PC-9 (cell line): Measurements from ENCODE around the gene EXOSC6. TPM values are rescaled to one million over a fixed set of nuclear protein-coding genes. Genes with fewer than 3 reads are reported as not detected.
"Not testable (repeated sequence)": the region's sequence is repeated elsewhere in the genome, so short reads cannot be mapped to it uniquely, and the experiment has no call there.

Experiments
- BruUV-seq: library from RNA; stranded (reverse); fragments of 400-500 nt; replicated peaks from 2 replicates; lab custom pipeline; 2021; lab: Mats Ljungman, UMichigan
- CTCF ChIA-PET: fragments of 300-600 bp; sonication (Branson Sonifier 250); formaldehyde crosslinking; loops from one replicate; lab custom pipeline; 2022; ENCODE audit warnings: antibody characterized with exemption; lab: Charles Lee
- POLR2A ChIA-PET: fragments of 300-600 bp; sonication (Branson Sonifier 250); formaldehyde crosslinking; loops from one replicate; lab custom pipeline; 2022; ENCODE audit warnings: antibody characterized with exemption; ENCODE audit not compliant: unreplicated experiment; lab: Charles Lee
- DNase-seq, 2 experiments: peaks; one replicate each; pipeline versions ENCODE4 v3.0.0 to v3.0.0-alpha.2; 2015 to 2022; ENCODE audit warnings: mixed read lengths in 1 of 2
- H2AFZ ChIP-seq: fragments of 200-600 bp; sonication (generic); 2 replicates; pipeline ENCODE4 v1.8.1; 2017; ENCODE audit warnings: antibody characterized with exemption
- H3F3A ChIP-seq: fragments of 200-600 bp; sonication (generic); 2 replicates; pipeline ENCODE4 v1.8.1; 2017; ENCODE audit warnings: antibody characterized with exemption, mild to moderate bottlenecking, low read depth; ENCODE audit not compliant: insufficient read depth
- H3K27ac ChIP-seq: fragments of 200-600 bp; sonication (generic); 2 replicates; pipeline ENCODE4 v1.6.1; 2016; ENCODE audit warnings: mixed run types
- H3K27me3 ChIP-seq: fragments of 200-600 bp; sonication (generic); 2 replicates; pipeline ENCODE4 v1.6.1; 2016; ENCODE audit warnings: low read depth, mixed run types; ENCODE audit not compliant: insufficient read depth
- H3K36me3 ChIP-seq: fragments of 200-600 bp; sonication (generic); 2 replicates; pipeline ENCODE4 v1.6.1; 2016; ENCODE audit warnings: low read depth, mixed run types
- H3K4me1 ChIP-seq: fragments of 200-600 bp; sonication (generic); replicated peaks from 2 replicates; pipeline ENCODE4 v1.6.1; 2016; ENCODE audit warnings: mixed run types; ENCODE audit not compliant: insufficient read depth
- H3K4me2 ChIP-seq: fragments of 200-600 bp; sonication (generic); 2 replicates; pipeline ENCODE4 v1.6.1; 2017; ENCODE audit warnings: mixed run types
- H3K4me3 ChIP-seq: fragments of 200-600 bp; sonication (generic); 2 replicates; pipeline ENCODE4 v1.6.1; 2016; ENCODE audit warnings: mixed run types
- H3K79me2 ChIP-seq: fragments of 200-600 bp; sonication (generic); 2 replicates; pipeline ENCODE4 v1.6.1; 2017; ENCODE audit warnings: low read depth, mixed run types
- H3K9me2 ChIP-seq: fragments of 200-600 bp; sonication (generic); 2 replicates; pipeline ENCODE4 v1.8.1; 2017; ENCODE audit warnings: mild to moderate bottlenecking; ENCODE audit not compliant: insufficient read depth
- H3K9me3 ChIP-seq: fragments of 200-600 bp; sonication (generic); 2 replicates; pipeline ENCODE4 v1.8.1; 2016; ENCODE audit warnings: low read depth; ENCODE audit not compliant: insufficient read depth
- H4K20me1 ChIP-seq: fragments of 200-600 bp; sonication (generic); 2 replicates; pipeline ENCODE4 v1.8.1; 2017; ENCODE audit not compliant: insufficient read depth
- intact Hi-C: fragments of 100-400 bp; cut with micrococcal nuclease; formaldehyde crosslinking; loops from one replicate; pipeline ENCODE4 v1.10.0; 2022; ENCODE audit not compliant: unreplicated experiment
- total RNA-seq: library from RNA; stranded (reverse); gene quantifications from 2 replicates; pipeline ENCODE4 v1.2.3, GENCODE V29; 2021

EXOSC6 gene
- total RNA-seq, 1 experiment from 2014 or later: 16.5 TPM

DNA sequence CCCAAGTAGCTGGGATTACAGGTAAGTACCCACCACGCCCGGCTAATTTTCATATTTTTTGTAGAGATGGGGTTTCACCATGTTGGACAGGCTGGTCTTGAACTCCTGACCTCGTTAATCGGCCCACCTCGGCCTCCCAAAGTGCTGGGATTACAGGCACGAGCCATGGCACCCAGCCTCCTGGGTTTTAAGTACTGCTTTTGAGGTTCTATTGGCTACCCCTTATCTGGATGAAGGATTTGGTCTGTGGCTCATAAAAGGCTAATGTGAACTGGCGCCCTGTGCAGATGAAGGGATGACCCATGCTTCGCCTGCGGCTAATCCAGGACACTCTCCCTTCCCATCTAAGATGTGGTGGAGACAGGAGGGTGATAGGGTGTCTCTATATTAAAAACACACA, 52.6 kb downstream of the EXOSC6 start:
- H3K9me2 ChIP-seq, H4K20me1 ChIP-seq, BruUV-seq, DNase-seq, H3K4me3 ChIP-seq, H3K36me3 ChIP-seq, CTCF ChIA-PET, H3F3A ChIP-seq, H3K4me1 ChIP-seq, H2AFZ ChIP-seq, H3K27ac ChIP-seq, POLR2A ChIA-PET, intact Hi-C loops, H3K9me3 ChIP-seq, H3K4me2 ChIP-seq, H3K27me3 ChIP-seq, H3K79me2 ChIP-seq: not testable (repeated sequence)

DNA sequence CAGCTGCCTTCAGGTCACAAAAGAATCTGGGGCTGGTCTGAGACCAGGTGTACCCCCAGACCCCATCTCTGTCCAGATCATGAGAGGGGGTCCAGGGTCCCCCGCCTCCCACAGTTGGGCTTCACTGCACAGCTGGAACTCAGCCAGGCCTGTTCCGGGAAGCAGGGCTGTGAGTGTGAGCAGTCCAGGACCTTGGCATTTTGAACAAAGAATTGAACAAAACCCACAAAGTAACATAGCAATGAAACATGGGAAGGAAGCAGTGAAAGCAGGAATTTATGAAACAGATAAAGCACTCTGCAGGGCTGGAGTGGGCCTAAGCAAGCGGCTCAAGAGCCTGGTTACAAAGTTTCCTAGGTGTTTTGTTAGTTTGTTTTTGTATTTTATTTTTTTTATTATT, 53.1 kb downstream of the EXOSC6 start:
- CTCF ChIA-PET, H3K9me3 ChIP-seq, intact Hi-C loops, BruUV-seq, H3K4me3 ChIP-seq, H3K36me3 ChIP-seq, H3K9me2 ChIP-seq, H3K4me2 ChIP-seq, H3K4me1 ChIP-seq, H3F3A ChIP-seq, H3K79me2 ChIP-seq, POLR2A ChIA-PET, H3K27me3 ChIP-seq, DNase-seq, H3K27ac ChIP-seq, H4K20me1 ChIP-seq, H2AFZ ChIP-seq: not testable (repeated sequence)

DNA sequence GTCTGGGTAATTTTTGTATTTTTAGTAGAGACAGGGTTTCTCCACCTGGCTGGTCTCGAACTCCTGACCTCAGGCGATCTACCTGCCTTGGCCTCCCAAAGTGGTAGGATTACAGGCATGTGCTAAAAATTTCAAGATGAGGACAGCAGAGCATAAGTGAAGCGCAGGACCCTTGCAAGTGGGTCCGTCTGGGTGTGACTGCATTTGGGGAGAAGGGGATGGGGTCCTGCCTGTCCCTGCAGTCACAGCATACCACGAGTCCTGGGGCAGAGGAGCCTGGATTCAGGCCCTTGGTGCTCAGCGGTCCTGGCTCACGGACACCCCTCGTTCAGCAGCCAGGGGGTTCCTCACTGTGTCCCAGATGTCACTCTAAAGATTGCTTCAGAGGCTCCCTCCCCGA, 53.5 kb downstream of the EXOSC6 start:
- H3K79me2 ChIP-seq, H3K27me3 ChIP-seq, POLR2A ChIA-PET: not testable (repeated sequence)

DNA sequence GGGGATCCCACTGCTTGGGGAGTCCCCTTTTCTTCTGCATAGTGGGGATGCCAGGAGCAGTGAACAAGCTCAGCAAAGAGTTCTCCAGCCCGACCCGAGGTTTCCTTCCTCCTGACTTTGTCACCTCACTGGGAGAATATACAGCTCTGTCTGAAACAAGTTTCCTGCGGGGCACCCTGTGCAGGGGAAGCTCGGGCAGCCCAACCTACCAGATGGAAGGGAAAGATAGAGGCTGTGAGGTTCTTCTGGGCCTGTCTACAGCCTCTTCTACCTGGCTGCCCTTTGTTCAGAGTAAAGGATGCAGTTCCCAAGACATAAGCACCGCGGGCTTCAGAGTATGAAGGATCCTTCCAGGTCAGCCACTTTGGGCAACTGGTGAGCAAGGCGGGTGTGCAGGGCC, 54.1 kb downstream of the EXOSC6 start:
- H3F3A ChIP-seq, H3K9me2 ChIP-seq, POLR2A ChIA-PET, H3K4me2 ChIP-seq, H3K27me3 ChIP-seq, H3K4me1 ChIP-seq, intact Hi-C loops, H3K4me3 ChIP-seq, BruUV-seq, H3K36me3 ChIP-seq, H4K20me1 ChIP-seq, H3K27ac ChIP-seq, H3K79me2 ChIP-seq, CTCF ChIA-PET, H2AFZ ChIP-seq, H3K9me3 ChIP-seq, DNase-seq: not testable (repeated sequence)

More for the DNA sequence above, 53.5 kb downstream of the EXOSC6 start:
- H3K36me3 ChIP-seq, H2AFZ ChIP-seq, H3K4me1 ChIP-seq, DNase-seq, H4K20me1 ChIP-seq, H3K27ac ChIP-seq, intact Hi-C loops, H3K9me3 ChIP-seq, H3K4me3 ChIP-seq, BruUV-seq, H3K9me2 ChIP-seq, H3K4me2 ChIP-seq, H3F3A ChIP-seq, CTCF ChIA-PET: not testable (repeated sequence)

Other genes starting within 250 kb of the EXOSC6 start
- 48.8 and 61.5 TPM in 2 replicates for gene PDPR, start 137.6 kb downstream of the EXOSC6 start, total RNA-seq
- 0.59 TPM in 1 of 2 replicates, not detected in the other for gene CLEC18C, start 78.2 kb downstream of the EXOSC6 start, total RNA-seq
- gene AARS1, start 37.6 kb upstream of the EXOSC6 start, total RNA-seq: 142 and 180 TPM in 2 replicates
- gene DDX19B, start 47.2 kb upstream of the EXOSC6 start, total RNA-seq: 40.1 and 42.1 TPM in 2 replicates
- gene DDX19A, start 95.0 kb upstream of the EXOSC6 start, total RNA-seq: 22.3 and 25.1 TPM in 2 replicates
- 9.7 and 13.7 TPM in 2 replicates for gene ST3GAL2, start 187.2 kb upstream of the EXOSC6 start, total RNA-seq
- 17.0 and 19.3 TPM in 2 replicates for gene FCSK, start 202.7 kb upstream of the EXOSC6 start, total RNA-seq